ENCODE data around the gene HCLS1. TPM values are rescaled to one million over a fixed set of nuclear protein-coding genes. Genes with fewer than 3 reads are reported as not detected.

Gene HCLS1
- polyA plus RNA-seq, 1 donor (not counting 4 experiments of a cell fraction or from before 2014, with no cell fraction given) = 0.10 TPM

DNA sequence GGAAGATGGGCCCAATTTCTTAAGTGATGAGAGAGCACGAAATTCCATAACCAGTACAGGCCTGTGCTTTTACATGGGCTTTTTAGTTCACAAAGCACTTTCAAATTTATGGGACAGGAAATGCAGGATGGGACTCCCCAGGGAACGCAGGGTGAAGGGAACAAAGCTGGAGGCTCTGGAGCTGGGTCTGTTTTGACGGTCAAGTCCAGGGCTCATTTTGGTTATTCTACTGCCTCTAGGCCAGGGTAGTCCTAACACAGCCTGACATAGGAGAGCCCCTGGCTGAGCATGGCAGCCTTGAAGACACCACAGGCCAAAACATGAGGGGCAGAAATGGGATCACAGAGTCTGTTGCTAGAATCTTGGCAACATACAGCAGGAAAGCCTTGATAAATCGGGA is 33.5 kb downstream of the HCLS1 start:
- H3K9ac ChIP-seq (ENCODE audit: control insufficient read depth, extremely low read depth, insufficient read depth, low read length) = no peak overlapping the region
- H3K36me3 ChIP-seq (ENCODE audit: control insufficient read depth in 2 of 2, extremely low read depth in 1 of 2, insufficient read depth in 2 of 2, low read length in 2 of 2) = no peaks in the 10 kb centered on the region
- dilution Hi-C loops (cut with MboI; ENCODE audit: extremely low pct_ligation_motif_present, low sequenced_read_pairs) = no loop called here
- no peaks in the 10 kb centered on the region for H3K4me1 ChIP-seq (ENCODE audit: control insufficient read depth, extremely low read depth, insufficient read depth, low read length)
- H3K9me3 ChIP-seq (ENCODE audit: control insufficient read depth, low read depth, low read length) = no peaks in the 10 kb centered on the region
- H3K4me3 ChIP-seq (ENCODE audit: control insufficient read depth in 2 of 3, extremely low read depth in 1 of 3, insufficient read depth in 2 of 3, low read depth in 1 of 3, low read length in 3 of 3) = no peak overlapping the region
- no peaks in the 10 kb centered on the region for H3K9me1 ChIP-seq (ENCODE audit: control insufficient read depth, extremely low read depth, insufficient read depth, low read length)
- H4K20me1 ChIP-seq (ENCODE audit: control insufficient read depth, extremely low read depth, insufficient read depth, low read length) = no peaks in the 10 kb centered on the region
- H2AFZ ChIP-seq (ENCODE audit: control insufficient read depth, low read length) = no peak overlapping the region
- DNase-seq (ENCODE audit: low read depth, low spot score) (no peak), FAIRE-seq (no peak)
- no peaks in the 10 kb centered on the region for H3K27me3 ChIP-seq (ENCODE audit: control insufficient read depth, extremely low read depth, insufficient read depth, low read length)
- no peak overlapping the region for H3K4me2 ChIP-seq (ENCODE audit: control insufficient read depth, extremely low read depth, insufficient read depth, low read depth, low read length)
- H3K79me2 ChIP-seq (ENCODE audit: control insufficient read depth, insufficient read depth, low read length) = no peaks in the 10 kb centered on the region
- H3K27ac ChIP-seq (ENCODE audit: control insufficient read depth, insufficient read depth, low read length) = no peak overlapping the region
- no peak for TF ChIP-seq EZH2 (IDR thresholded peaks at IDR 0.05; ENCODE audit: low read length)
- TF ChIP-seq, protein P1, sequence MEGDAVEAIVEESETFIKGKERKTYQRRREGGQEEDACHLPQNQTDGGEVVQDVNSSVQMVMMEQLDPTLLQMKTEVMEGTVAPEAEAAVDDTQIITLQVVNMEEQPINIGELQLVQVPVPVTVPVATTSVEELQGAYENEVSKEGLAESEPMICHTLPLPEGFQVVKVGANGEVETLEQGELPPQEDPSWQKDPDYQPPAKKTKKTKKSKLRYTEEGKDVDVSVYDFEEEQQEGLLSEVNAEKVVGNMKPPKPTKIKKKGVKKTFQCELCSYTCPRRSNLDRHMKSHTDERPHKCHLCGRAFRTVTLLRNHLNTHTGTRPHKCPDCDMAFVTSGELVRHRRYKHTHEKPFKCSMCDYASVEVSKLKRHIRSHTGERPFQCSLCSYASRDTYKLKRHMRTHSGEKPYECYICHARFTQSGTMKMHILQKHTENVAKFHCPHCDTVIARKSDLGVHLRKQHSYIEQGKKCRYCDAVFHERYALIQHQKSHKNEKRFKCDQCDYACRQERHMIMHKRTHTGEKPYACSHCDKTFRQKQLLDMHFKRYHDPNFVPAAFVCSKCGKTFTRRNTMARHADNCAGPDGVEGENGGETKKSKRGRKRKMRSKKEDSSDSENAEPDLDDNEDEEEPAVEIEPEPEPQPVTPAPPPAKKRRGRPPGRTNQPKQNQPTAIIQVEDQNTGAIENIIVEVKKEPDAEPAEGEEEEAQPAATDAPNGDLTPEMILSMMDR (optimal IDR thresholded peaks at IDR 0.05 in 1 of 3, IDR thresholded peaks at IDR 0.05 in 1 of 3, conservative IDR thresholded peaks at IDR 0.05 in 1 of 3; ENCODE audit: extremely low read depth in 1 of 3, insufficient read depth in 2 of 3, low read length in 3 of 3) = no peak

DNA sequence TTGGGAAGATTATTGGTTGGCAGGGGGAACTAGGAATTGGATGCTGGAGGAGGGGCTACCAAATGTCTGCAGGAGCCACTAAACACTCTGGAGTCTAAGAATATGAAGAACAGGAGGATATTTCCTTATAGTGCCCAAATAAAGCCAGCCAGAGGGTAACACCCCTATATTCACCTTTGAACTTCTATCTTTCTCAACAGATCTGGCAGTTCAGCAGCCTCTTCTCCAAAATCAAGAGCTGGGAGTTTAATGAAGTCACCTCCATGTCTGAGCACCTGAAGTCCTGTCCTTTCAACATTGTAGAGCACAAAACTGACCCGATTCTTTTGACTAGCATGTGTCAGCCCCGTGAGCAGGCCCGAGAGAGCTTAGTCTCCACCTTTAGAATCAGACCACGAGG is 34.2 kb downstream of the HCLS1 start:
- Histone ChIP-seq H3K4me1 (ENCODE audit: control insufficient read depth, extremely low read depth, insufficient read depth, low read length) (no peaks in the 10 kb centered on the region), H3K27me3 (ENCODE audit: control insufficient read depth, extremely low read depth, insufficient read depth, low read length) (peaks cover 3% of the 10 kb centered on the region), H3K79me2 (ENCODE audit: control insufficient read depth, insufficient read depth, low read length) (no peaks in the 10 kb centered on the region), H3K27ac (ENCODE audit: control insufficient read depth, insufficient read depth, low read length) (no peak overlapping the region), H3K9ac (ENCODE audit: control insufficient read depth, extremely low read depth, insufficient read depth, low read length) (no peak overlapping the region), H3K4me2 (ENCODE audit: control insufficient read depth, extremely low read depth, insufficient read depth, low read depth, low read length) (no peak overlapping the region), H3K9me1 (ENCODE audit: control insufficient read depth, extremely low read depth, insufficient read depth, low read length) (no peaks in the 10 kb centered on the region), H3K4me3 (ENCODE audit: control insufficient read depth in 2 of 3, extremely low read depth in 1 of 3, insufficient read depth in 2 of 3, low read depth in 1 of 3, low read length in 3 of 3) (no peak overlapping the region), H3K36me3 (ENCODE audit: control insufficient read depth in 2 of 2, extremely low read depth in 1 of 2, insufficient read depth in 2 of 2, low read length in 2 of 2) (no peaks in the 10 kb centered on the region), H4K20me1 (ENCODE audit: control insufficient read depth, extremely low read depth, insufficient read depth, low read length) (no peaks in the 10 kb centered on the region), H3K9me3 (ENCODE audit: control insufficient read depth, low read depth, low read length) (no peaks in the 10 kb centered on the region), H2AFZ (ENCODE audit: control insufficient read depth, low read length) (no peak overlapping the region)
- DNase-seq (ENCODE audit: low read depth, low spot score) (no peak), FAIRE-seq (no peak)
- TF ChIP-seq EZH2 (IDR thresholded peaks at IDR 0.05; ENCODE audit: low read length) = no peak
- TF ChIP-seq, protein P1 (optimal IDR thresholded peaks at IDR 0.05 in 1 of 3, IDR thresholded peaks at IDR 0.05 in 1 of 3, conservative IDR thresholded peaks at IDR 0.05 in 1 of 3; ENCODE audit: extremely low read depth in 1 of 3, insufficient read depth in 2 of 3, low read length in 3 of 3) = no peak
- dilution Hi-C loops (cut with MboI; ENCODE audit: extremely low pct_ligation_motif_present, low sequenced_read_pairs) = no loop called here

All from keratinocyte (primary cell).